ENCODE results near the gene NME4. TPM values are rescaled to one million over a fixed set of nuclear protein-coding genes. Genes with fewer than 3 reads are reported as not detected.
"Not testable (repeated sequence)": the region's sequence is repeated elsewhere in the genome, so short reads cannot be mapped to it uniquely, and the experiment has no call there.

The NME4 gene
- polyA plus RNA-seq, 3 donors: 120 to 161 (median 140) TPM

DNA sequence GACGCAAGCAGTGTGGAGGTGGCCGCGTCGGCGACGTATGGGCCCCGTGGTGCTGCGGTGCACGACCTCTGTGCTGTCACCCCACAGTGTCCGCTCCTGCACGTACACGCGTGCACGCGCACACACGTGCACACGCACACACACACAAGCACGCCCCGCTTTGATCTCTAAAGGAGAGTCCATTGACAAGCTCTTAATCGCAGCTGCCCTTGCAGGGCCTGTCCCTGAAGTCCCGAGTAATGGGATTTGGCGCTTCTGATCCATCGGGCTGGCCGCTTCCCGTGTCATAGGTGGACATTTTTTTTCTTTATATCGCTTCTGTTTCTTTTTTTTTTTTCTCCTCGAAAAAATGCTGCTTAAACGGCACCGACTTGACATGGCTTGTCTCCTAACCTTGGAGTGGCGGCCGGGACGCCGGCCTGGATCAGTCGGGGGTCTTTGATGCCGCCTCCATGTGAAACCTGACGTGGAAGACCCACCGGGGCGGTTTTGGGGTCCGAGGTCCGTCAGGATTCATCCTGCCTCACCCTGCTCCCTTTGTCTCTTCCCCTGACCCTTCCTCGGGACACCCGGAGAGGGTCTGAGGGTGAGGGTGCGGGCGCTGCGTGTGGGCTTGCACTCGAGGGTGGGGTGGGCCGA lies 36.2 kb upstream of the NME4 start:
- no peak for DNase-seq

GRCh38 chr16:361341-361871 lies 35.6 kb upstream of the NME4 start:
- DNase-seq: no peak

- no peak for DNase-seq
These were observed 34.9 kb upstream of the NME4 start for GRCh38 chr16:361872-362701.

DNA sequence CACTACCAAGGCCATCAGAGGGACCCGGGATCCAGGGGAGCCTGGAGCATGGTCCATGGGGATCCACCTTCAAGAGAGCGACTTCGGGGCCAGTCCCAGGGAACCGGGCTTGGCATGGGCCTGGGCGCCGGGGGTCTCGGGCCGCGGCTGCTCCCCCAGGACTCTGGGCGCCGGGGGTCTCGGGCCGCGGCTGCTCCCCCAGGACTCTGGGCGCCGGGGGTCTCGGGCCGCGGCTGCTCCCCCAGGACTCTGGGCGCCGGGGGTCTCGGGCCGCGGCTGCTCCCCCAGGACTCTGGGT lies 34.3 kb upstream of the NME4 start:
- not testable (repeated sequence) for DNase-seq

DNA sequence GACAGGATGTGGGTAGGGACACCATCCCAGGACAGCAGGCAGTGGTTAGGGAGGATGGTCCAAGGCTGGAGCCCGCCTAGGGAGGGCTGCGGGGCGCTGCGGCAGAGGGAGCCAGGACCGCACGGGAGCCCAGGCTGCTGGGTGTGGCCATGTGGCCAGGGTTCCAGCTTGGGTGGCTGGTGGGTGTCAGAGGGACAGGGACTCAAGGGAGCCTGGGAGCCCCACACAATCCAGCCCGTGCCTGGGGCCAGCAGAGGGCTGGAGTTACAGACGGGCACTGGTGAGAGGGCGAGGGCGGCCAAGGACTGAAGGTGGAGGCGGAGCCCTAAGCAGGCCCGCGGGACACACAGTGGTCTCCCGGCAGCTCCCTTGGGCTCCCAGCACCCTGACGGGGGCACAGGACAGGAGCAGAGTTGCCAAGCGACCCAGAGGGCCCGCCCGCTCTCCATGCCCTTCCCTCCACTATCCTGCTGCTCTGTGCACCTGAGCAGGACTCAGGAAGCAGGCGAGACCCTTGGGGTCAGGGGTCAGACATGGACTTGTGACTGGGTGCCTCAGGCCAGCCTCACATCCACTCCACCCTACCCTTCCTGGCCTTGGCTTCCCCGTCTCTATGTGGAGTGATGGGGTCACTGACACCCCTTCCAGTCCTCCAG lies 33.8 kb upstream of the NME4 start:
- DNase-seq: no peak

DNA sequence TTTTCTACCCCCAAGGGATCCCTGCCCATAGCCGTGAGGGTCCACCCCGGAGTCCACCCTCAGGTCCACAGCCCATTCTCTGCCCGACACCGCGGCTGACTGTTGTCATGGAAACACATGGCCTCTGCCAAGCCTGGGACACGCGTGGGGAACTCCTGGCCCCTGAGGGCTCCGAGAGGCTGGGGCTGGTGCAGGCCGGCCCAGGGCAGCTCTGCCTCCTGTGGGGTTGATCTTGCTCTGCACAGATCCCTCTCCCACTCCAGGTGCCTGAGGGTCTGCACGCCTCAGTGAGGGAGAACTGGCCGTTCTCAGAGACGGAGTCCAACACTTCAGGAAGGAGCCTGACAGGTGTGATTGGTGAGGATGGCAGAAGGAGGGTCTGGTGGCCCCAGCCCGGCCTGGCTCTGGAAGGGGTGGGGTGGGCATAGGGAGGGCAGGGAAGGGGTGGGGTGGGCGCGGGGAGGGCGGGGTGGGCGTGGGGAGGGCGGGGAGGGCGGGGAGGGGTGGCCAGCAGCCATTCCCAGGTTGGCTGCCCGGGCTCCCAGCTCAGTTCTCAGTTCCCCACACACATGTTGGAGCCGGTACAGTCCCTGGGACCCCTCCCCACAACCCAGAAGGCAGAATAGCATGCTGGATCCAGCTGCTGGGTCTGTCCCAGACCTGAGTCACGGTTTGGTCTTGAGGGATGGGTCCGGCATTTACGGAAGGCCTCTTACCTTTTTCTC lies 33.1 kb upstream of the NME4 start:
- no peak for DNase-seq

DNA sequence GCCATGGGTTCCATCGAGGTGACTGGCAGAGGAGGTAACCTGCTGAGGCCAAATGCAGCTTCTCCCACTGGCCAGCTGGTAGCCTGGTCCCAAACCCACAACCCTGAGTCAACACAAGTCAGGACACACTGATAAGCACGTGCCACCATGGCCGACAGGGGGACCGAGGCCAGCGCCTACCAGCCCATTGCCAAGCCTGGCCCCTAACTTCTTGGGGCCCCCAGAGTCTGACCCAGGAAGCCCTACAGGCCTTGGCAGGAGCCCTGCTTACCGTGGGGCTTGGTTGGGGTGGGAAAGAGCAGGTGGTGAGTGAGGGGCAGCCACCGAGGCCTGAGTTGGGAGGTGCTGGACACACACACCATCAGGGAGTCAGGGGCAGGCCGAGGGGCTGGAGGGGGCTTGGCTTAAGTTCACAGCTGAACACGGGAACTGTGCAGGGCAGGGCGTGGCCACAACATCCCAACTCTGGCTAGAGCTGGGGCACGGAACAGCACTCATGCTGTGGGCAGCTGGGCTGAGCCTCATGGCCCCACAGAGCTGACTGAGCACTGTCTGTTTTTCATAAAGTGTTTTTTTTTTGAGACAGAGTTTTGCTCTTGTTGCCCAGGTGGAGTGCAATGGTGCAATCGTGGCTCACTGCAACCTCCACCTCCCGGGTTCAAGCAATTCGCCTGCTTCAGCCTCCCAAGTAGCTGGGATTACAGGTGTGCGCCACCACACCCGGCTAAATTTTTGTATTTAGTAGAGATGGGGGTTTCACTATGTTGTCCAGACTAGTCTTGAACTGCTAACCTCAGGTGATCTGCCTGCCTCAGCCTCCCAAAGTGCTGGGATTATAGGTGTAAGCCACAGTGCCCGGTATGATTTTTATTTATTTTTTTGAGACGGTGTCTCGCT lies 32.2 kb upstream of the NME4 start:
- no peak for DNase-seq

DNA sequence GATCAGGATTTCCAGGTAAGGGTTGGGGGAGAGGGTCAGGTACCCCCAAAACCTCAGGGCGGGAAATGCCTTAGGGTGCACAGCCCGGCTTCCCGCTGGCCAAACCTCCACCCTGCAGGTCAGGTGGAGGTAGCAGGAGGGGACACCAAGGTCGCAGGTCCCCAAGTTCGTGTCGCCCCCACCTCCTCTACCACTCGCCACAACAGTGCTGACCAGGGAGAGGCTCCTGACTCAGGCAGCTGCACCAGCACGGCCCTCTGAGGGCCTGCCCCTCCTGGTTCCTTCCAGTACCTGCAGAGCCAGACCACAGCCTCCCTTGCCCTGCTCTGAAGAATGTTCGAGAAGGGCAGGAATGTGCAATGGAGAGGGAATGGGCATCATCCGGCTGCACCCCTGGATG lies 30.5 kb upstream of the NME4 start:
- no peak for DNase-seq

GRCh38 chr16:367333-367903 lies 29.6 kb upstream of the NME4 start:
- DNase-seq: no peak

DNA sequence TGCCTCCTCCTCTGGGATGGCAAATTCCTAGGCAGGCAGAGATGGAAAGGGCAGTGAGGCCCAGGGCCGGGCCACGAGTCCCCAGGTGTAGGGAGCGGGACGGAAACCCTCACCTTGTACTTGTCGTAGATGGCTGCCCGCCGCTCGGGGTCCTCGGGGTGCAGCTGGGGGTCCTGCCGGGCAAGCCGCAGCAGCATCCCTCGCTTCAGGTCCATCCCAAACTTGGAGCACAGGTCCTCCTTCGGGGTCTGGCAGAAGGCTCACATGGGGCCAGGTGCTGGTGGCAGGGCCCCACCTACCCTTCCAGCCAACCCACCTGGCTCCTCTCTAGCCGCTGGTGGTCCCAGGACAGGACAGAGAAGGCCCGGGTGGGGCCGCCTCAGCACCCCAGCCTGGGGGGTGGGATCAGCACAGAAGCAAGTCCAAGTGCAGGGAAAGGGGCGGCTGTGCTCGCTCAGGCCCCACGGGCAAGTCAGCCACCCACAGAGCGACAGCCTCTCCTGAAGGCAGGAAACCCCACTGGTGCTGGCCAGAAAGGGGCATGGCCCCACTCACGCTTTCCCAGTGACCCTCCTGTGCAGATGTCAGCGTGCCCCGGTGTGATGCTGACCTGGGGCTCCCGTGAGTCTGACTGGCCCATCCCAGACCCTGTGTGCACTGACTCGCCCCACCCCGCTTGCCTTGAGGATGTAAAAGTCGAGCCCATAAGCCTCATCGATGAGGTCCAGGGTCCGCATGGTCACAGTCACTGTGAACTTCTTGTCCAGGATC lies 28.4 kb upstream of the NME4 start:
- no peak for DNase-seq

GRCh38 chr16:369275-369865 lies 27.6 kb upstream of the NME4 start:
- DNase-seq: no peak

DNA sequence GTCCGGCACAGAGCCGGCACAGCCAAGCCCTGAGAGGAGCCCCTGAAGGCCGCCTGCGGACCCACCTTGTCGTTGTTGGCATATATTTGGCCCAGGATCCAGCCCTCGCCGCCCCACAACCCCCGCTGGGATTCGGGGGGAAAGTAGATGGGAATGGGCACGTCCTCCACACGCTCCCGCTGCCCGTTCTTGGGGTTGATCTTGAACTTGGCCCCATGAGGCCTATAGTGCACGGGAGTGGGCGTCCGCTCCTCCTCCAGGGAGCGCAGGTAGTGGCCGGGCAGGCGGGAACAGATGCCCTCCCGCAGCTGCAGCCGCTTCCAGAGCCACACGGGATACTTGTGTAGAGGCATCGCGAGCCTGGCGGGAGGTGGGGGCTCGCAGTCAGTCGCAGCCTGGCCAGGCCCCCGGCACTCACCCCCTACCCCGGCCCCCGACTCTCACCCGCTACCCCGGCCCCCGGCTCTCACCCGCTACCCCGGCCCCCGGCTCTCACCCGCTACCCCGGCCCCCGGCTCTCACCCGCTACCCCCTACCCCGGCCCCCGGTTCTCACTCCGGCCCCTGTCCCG lies 27.0 kb upstream of the NME4 start:
- DNase-seq: no peak

DNA sequence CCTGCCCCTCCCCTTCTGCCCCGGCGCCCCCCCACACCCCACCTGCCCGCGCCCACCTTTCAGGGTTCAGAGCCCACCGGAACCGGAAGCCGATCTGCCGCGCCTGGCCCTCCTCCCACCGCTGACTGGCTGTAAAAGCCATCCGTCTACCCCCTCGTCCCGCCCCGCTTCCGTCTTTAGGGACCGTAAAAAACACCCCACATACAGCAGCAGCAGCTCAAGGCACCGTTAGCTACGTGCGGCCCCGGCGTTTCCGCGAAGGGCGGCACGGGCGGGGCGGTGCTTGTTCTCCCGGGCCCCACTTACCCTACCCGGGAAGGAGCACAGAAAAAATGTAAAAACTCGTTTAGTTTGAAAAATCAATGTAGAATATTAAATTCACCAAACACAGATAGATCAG lies 26.6 kb upstream of the NME4 start, which contains the start of gene MRPL28:
Gene MRPL28, minus strand, starts transcription at position 96 of the 400 bp plus-strand sequence. CDS start 320 bp downstream, outside the sequence.
- DNase-seq: peak; percentile 94

DNA sequence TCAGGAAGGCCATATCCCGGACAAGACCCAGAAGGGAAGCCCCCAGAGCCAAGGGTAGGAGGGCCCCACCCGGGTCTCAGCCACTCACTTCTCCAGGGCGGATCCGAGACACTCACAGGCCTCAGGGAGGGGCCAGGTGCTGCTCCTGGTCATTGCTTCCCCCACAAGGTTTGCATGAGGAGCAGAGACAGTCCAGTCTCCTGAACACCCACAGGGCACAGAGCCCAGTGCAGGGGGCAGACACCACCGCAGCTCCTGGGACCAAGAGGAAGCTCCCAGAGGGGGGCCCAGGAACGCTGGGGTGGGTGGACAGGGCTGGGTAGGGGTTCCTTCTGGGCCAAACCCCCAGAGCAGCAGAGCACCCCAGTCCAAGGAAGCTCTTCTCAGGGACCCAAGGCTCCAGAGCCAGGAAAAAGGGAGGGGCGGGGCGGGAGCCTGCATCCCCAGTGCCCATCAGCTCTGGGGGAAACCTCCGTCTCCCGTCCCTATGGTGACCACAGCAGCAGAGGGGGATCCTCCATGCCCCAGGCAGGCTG lies 26.0 kb upstream of the NME4 start:
- no peak for DNase-seq

DNA sequence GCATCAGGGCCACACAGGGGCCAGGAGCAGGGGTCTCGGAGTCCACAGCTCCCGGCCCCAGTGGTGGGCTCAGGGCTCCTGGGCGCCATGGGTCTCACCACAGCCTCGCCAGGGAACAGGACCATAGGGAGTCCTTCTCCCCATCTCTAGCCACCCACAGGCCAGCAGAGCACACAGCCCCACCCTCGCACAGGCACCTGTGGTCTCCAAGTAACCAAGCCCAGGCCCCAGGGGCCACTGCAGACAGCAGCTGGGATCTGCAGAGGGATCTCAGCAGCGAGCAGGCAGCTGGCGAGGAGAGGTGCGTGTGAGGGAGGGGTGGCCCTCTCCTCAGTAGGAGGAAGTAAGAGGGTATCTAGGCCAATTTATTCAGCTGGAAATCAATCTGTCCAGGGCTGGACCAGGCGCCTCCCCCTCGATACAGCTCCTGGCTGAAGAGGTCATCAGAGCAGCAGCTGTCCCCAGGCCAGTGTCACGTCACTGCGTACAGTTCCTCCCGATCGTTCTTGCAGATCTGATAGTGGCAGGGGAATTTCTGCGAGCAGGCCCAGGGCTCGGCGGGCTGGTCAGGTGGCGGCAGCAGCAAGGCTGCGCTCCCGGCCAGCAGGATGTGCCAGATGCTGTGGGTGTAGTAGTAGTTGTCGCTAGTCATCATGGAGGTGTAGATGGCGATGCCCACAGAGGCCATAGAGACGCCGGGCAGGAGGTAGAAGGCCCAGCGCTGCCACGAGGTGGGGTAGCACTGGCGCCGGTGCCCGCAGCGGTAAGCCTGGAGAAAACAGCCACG lies 25.3 kb upstream of the NME4 start:
- no peak for DNase-seq

- no peak for DNase-seq
These were observed 24.6 kb upstream of the NME4 start for GRCh38 chr16:372302-372983.

- no peak for DNase-seq
These were observed 23.9 kb upstream of the NME4 start for GRCh38 chr16:373020-373598.

All from renal pelvis (tissue), 4 donors.